Heart left ventricle (tissue), 16 donors: ENCODE results near the gene SCFD2. TPM values are rescaled to one million over a fixed set of nuclear protein-coding genes. Genes with fewer than 3 reads are reported as not detected.

ENCODE experiments used
- ATAC-seq, 4 donors: fragments of 200-7000 bp; cut with Tn5 transposase; one replicate each; pipeline ENCODE4 v1.9.1; 2020 to 2022; ENCODE audit warnings: moderate library complexity in 4 of 4, mild to moderate bottlenecking in 3 of 4, moderate number of reproducible peaks in 1 of 4
- DNase-seq, 5 donors: peaks; one replicate each; pipeline ENCODE4 v3.0.0-alpha.2; 2020
- H3K27ac ChIP-seq, 12 donors: fragments of 200-600 bp; sonication (generic) in 4 of 12; one replicate each; pipeline versions ENCODE4 v1.5.0 to v1.8.0; 2016 to 2022; ENCODE audit warnings: mild to moderate bottlenecking in 2 of 12
- H3K27me3 ChIP-seq, 9 donors: fragments of 200-600 bp; sonication (generic) in 2 of 9; one replicate each; pipeline versions ENCODE4 v1.5.1 to v1.8.0; 2016 to 2022; ENCODE audit warnings: mild to moderate bottlenecking in 3 of 9
- H3K36me3 ChIP-seq, 9 donors: fragments of 200-600 bp; sonication (generic) in 2 of 9; one replicate each; pipeline versions ENCODE4 v1.5.0 to v1.8.0; 2018 to 2022; ENCODE audit warnings: mild to moderate bottlenecking in 2 of 9
- H3K4me1 ChIP-seq, 12 donors: fragments of 200-600 bp; sonication (generic) in 4 of 12; one replicate each; pipeline versions ENCODE4 v1.5.0 to v1.8.0; 2016 to 2022; ENCODE audit warnings: mild to moderate bottlenecking in 3 of 12
- H3K4me3 ChIP-seq, 12 donors: fragments of 200-600 bp; sonication (generic) in 4 of 12; one replicate each; pipeline versions ENCODE4 v1.5.0 to v1.8.0; 2017 to 2022; ENCODE audit warnings: mild to moderate bottlenecking in 9 of 12, moderate library complexity in 4 of 12
- H3K9me3 ChIP-seq, 12 donors: fragments of 200-600 bp; sonication (generic) in 4 of 12; one replicate each; pipeline versions ENCODE4 v1.5.0 to v1.8.0; 2016 to 2022; ENCODE audit warnings: mild to moderate bottlenecking in 1 of 12
- CTCF ChIP-seq, 12 donors: fragments of 200-600 bp; sonication (generic) in 4 of 12; IDR thresholded peaks; one replicate each; pipeline versions ENCODE4 v1.5.0 to v1.8.0; 2018 to 2022; ENCODE audit warnings: antibody characterized with exemption in 12 of 12, mild to moderate bottlenecking in 5 of 12
- POLR2A ChIP-seq, 2 donors: fragments of 450-650 bp; IDR thresholded peaks; one replicate each; pipeline ENCODE4 v1.6.1; 2017; ENCODE audit warnings: antibody characterized with exemption in 2 of 2, mild to moderate bottlenecking in 2 of 2, moderate library complexity in 2 of 2
- WGBS, 4 donors: extraction: QIAGEN DNeasy Blood & Tissue Kit in 2 of 4; methylation state at CpG; one replicate each; pipeline versions ENCODE4 v1.1.5 to v1.1.7; 2013 to 2018; 5-methylcytosine and 5-hydroxymethylcytosine counted together
- intact Hi-C, 10 donors: fragments of 100-400 bp; cut with DNase I; formaldehyde crosslinking; loops; one replicate each; pipeline versions ENCODE4 v1.11.1 to v1.14.2; 2022
- polyA plus RNA-seq, 2 donors: library from polyadenylated mRNA; stranded (reverse); fragments of 200-250 nt; gene quantifications; one replicate each; pipeline ENCODE4 v1.2.3, GENCODE V29; 2013
- total RNA-seq, 9 donors: library from RNA; depleted of rRNA in 2 of 9; stranded (reverse); fragments of >200 nt in 2 of 9; fragmentation: NEBNext Ultra II Directional in 3 of 9; extraction: Animal tissue kit (Norgen Biotek cat#: 25700) in 3 of 9; gene quantifications; one replicate each; pipeline versions ENCODE4 v1.1.0 to v1.2.4, GENCODE V29; 2016 to 2023
- donor health status: ischemic (EF 13 %, LVEDD 7.1; RV severe dilation, severe dysfunction).
- donor health status: healthy with polysubstance abuse.
- donor health status: DM: no; HTN: yes; CAD: no.
- donor health status: DM: no; HTN: no; CAD: no.
- donor health status: ischemic (EF 25% LVEDD 6.9; RV normal size, moderate dysfunction).
- donor health status: ischemic (EF 25% LVEDD 5.7; RV mildly dilated, moderate dysfunction).
- donor health status: healthy.
- donor health status: DM: yes; HTN: yes; CAD: no.
- donor health status: ischemic (EF 35%, LVEDD 5.7; RV mildly dilated, moderate dysfunction).
- donor health status: nonischemic (EF 11% LVEDD 7.7; RV severe dilation, severe dysfunction).
- donor health status: DM: yes; HTN: yes; CAD: no.
- donor health status: PGD.
- donor health status: ischemic (EF 29% LVEDD 5.4; RV normal size, mild dysfunction).
- donor health status: nonischemic (EF 23%, LVEDD 6.1; RV moderate dilation, normal function).

The SCFD2 gene
- total and polyA plus RNA-seq, 11 donors: 3.7 to 14.0 (median 9.8) TPM

GRCh38 chr4:53121264-53121865 lies 244.5 kb downstream of the SCFD2 start:
- H3K9me3 ChIP-seq: no peaks in the 10 kb centered on the region
- intact Hi-C loops: loop anchor here in 1 of 10 donors (10.0 kb wide), 1 partner anchor 97 kb away; no protein-coding TSS in a partner anchor
- H3K27ac ChIP-seq: peak overlapping the region in 8 of 12 donors; percentile 18 to 79 (median 50)
- DNase-seq (no peak), ATAC-seq (peak in 3 of 4 donors; percentile 31 to 56 (median 48))
- no peaks in the 10 kb centered on the region for H3K36me3 ChIP-seq
- H3K4me3 ChIP-seq: no peak overlapping the region
- 77 to 91% (median 85%) methylated on average over 6 of the region's 6 CpGs for WGBS, 4 donors
- no peaks in the 10 kb centered on the region for H3K27me3 ChIP-seq
- TF ChIP-seq CTCF (IDR thresholded peaks at IDR 0.05) (no peak), POLR2A (IDR thresholded peaks at IDR 0.05) (no peak)
- peaks cover 0 to 35% (median 16%) of the 10 kb centered on the region in 12 donors for H3K4me1 ChIP-seq

- WGBS, 4 donors: 43 to 69% (median 58%) methylated on average over 6 of the region's 6 CpGs
These were observed 245.1 kb downstream of the SCFD2 start for GRCh38 chr4:53120778-53121177.

GRCh38 chr4:53119680-53120079 lies 246.2 kb downstream of the SCFD2 start:
- ATAC-seq: peak in 3 of 4 donors; percentile 47 to 70 (median 49)
- Histone ChIP-seq H3K27ac (peak overlapping the region in 2 of 12 donors; percentile 21 to 79), H3K4me3 (no peak overlapping the region), H3K4me1 (peaks cover 0 to 35% (median 16%) of the 10 kb centered on the region in 12 donors), H3K36me3 (no peaks in the 10 kb centered on the region), H3K9me3 (peaks cover 0 to 7% (median 0%) of the 10 kb centered on the region in 12 donors), H3K27me3 (no peaks in the 10 kb centered on the region)
- DNase-seq: no peak
- TF ChIP-seq CTCF (IDR thresholded peaks at IDR 0.05): no peak
- TF ChIP-seq POLR2A (IDR thresholded peaks at IDR 0.05): no peak
- intact Hi-C loops: loop anchor here in 1 of 10 donors (10.0 kb wide), 1 partner anchor 95 kb away; no protein-coding TSS in a partner anchor

More at GRCh38 chr4:53120778-53121177, 245.1 kb downstream of the SCFD2 start:
- Histone ChIP-seq H3K27me3 (no peaks in the 10 kb centered on the region), H3K9me3 (no peaks in the 10 kb centered on the region), H3K4me3 (no peak overlapping the region), H3K36me3 (no peaks in the 10 kb centered on the region), H3K27ac (peak overlapping the region in 8 of 12 donors; percentile 18 to 79 (median 50)), H3K4me1 (peaks cover 0 to 35% (median 16%) of the 10 kb centered on the region in 12 donors)
- ATAC-seq: peak in 3 of 4 donors; percentile 70 to 71 (median 70)
- no peak for TF ChIP-seq CTCF (IDR thresholded peaks at IDR 0.05)
- no peak for TF ChIP-seq POLR2A (IDR thresholded peaks at IDR 0.05)
- intact Hi-C loops: loop anchor here in 1 of 10 donors (10.0 kb wide), 1 partner anchor 96 kb away; no protein-coding TSS in a partner anchor
- DNase-seq: peak in 2 of 5 donors; percentile 20 to 28

- H3K9me3 ChIP-seq: peaks cover 0 to 9% (median 0%) of the 10 kb centered on the region in 12 donors
- intact Hi-C loops: no loop called here
- H3K36me3 ChIP-seq: no peaks in the 10 kb centered on the region
- no peaks in the 10 kb centered on the region for H3K27me3 ChIP-seq
- no peak for DNase-seq
- no peak for ATAC-seq
- peaks cover 0 to 43% (median 17%) of the 10 kb centered on the region in 12 donors for H3K4me1 ChIP-seq
- no peak overlapping the region for H3K4me3 ChIP-seq
- H3K27ac ChIP-seq: no peak overlapping the region
- WGBS, 4 donors: 54 to 73% (median 69%) methylated on average over 3 of the region's 3 CpGs
- TF ChIP-seq POLR2A (IDR thresholded peaks at IDR 0.05) (no peak), CTCF (IDR thresholded peaks at IDR 0.05) (no peak)
These were observed 247.2 kb downstream of the SCFD2 start for GRCh38 chr4:53118676-53119075.
